ENCODE data around the gene LEAP2. TPM values are rescaled to one million over a fixed set of nuclear protein-coding genes. Genes with fewer than 3 reads are reported as not detected.

LEAP2 gene
- total RNA-seq, 1 donor from 2014 or later, result 4.3 TPM

DNA sequence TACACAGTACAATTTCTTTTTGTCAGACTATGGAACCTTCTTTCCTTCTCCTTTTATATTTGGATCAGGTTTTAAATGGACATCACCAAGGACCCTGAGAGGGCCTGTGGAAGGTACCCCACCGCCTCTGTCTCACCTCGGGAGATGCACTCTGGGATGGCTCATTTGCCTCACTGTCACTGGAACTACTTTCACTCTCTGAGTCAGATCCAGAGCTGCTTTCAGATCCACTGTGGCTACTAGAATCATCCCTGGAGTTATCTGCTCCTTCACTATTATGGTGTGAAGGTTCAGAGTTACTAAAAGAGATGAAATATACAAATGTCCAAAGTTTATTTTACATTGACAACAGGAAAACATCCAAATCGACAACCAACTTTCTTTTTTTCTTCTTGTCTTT, 24.6 kb downstream of the LEAP2 start:
- peaks cover 4% of the 10 kb centered on the region for H3K4me1 Mint-ChIP-seq (ENCODE audit: low read depth)
- no peak for DNase-seq (ENCODE audit: low spot score)
- H3K27me3 Mint-ChIP-seq (ENCODE audit: low read depth), result no peaks in the 10 kb centered on the region
- H3K9me3 Mint-ChIP-seq, result no peaks in the 10 kb centered on the region
- intact Hi-C loops (cut with micrococcal nuclease), result no loop called here
- H3K4me3 Mint-ChIP-seq (ENCODE audit: low read depth), result no peak overlapping the region
- peaks cover 56% of the 10 kb centered on the region for H3K36me3 Mint-ChIP-seq (ENCODE audit: low read depth)
- no peak overlapping the region for H3K27ac Mint-ChIP-seq

DNA sequence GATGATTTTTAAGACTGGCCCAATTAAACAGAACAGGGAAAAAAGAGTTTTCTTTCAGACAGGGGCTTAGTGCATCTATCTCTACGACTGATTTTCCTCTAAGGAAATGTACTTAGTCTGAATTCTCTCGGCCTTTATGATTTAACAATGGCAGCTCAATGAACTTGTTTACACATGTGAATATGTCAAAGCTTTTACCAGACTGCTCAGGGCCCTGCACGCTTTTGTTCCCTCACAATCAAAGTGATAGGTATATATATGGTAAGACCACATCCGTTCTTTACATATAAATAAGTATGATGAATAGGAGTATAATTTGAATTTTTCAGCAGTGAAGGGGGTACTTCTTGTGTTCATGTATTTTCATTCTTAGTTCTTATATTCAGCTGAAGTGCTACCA, 27.6 kb downstream of the LEAP2 start:
- intact Hi-C loops (cut with micrococcal nuclease), result no loop called here
- no peak for DNase-seq (ENCODE audit: low spot score)
- H3K27ac Mint-ChIP-seq, result no peak overlapping the region
- H3K36me3 Mint-ChIP-seq (ENCODE audit: low read depth), result peaks cover 47% of the 10 kb centered on the region
- no peaks in the 10 kb centered on the region for H3K9me3 Mint-ChIP-seq
- no peaks in the 10 kb centered on the region for H3K27me3 Mint-ChIP-seq (ENCODE audit: low read depth)
- H3K4me1 Mint-ChIP-seq (ENCODE audit: low read depth), result peaks cover 6% of the 10 kb centered on the region
- H3K4me3 Mint-ChIP-seq (ENCODE audit: low read depth), result no peak overlapping the region

DNA sequence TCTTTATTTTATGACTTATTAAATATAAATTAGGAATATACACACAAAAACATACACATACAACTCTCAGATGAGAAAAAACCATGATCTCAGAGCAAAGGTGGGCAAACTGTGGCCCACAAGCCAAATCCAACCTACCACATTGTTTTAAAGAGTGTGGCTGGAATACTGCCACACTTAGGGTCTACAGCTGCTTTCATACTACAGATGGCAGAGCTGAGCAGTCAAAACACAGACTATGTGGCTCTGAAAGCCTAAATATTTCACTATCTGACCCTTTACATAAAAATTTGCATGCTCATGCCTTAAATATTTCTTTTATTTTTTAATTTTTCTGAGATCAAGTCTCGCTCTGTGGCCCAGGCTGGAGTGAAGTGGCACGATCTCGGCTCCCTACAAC, 28.3 kb downstream of the LEAP2 start:
- Mint-ChIP-seq H3K27ac (no peak overlapping the region), H3K36me3 (ENCODE audit: low read depth) (peaks cover 44% of the 10 kb centered on the region)

DNA sequence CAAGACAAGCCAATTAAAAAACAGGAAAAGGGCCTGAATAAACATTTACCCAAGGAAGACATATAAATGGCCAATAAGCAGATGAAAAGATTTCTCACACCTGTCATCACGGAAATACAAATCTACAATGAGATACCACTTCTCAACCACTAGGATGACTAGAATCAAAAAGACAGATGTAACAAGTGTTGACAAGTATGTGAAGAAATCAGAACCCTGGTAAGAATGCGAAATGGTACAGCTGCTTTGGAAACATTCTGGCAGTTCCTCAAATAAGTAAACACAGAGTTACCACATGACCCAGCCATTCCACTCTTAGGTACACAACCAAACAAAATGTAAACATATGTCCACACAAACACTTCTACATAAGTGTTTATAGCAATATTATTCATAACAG, 32.5 kb downstream of the LEAP2 start:
- Mint-ChIP-seq H3K9me3 (no peaks in the 10 kb centered on the region), H3K27me3 (ENCODE audit: low read depth) (no peaks in the 10 kb centered on the region), H3K4me1 (ENCODE audit: low read depth) (peaks cover 2% of the 10 kb centered on the region), H3K4me3 (ENCODE audit: low read depth) (no peak overlapping the region), H3K27ac (no peak overlapping the region), H3K36me3 (ENCODE audit: low read depth) (peaks cover 42% of the 10 kb centered on the region)
- DNase-seq (ENCODE audit: low spot score), result no peak
- intact Hi-C loops (cut with micrococcal nuclease), result no loop called here

More for the DNA sequence above, 28.3 kb downstream of the LEAP2 start:
- Mint-ChIP-seq H3K4me1 (ENCODE audit: low read depth) (peaks cover 4% of the 10 kb centered on the region), H3K27me3 (ENCODE audit: low read depth) (no peaks in the 10 kb centered on the region), H3K4me3 (ENCODE audit: low read depth) (no peak overlapping the region), H3K9me3 (no peaks in the 10 kb centered on the region)
- no peak for DNase-seq (ENCODE audit: low spot score)
- intact Hi-C loops (cut with micrococcal nuclease), result no loop called here

DNA sequence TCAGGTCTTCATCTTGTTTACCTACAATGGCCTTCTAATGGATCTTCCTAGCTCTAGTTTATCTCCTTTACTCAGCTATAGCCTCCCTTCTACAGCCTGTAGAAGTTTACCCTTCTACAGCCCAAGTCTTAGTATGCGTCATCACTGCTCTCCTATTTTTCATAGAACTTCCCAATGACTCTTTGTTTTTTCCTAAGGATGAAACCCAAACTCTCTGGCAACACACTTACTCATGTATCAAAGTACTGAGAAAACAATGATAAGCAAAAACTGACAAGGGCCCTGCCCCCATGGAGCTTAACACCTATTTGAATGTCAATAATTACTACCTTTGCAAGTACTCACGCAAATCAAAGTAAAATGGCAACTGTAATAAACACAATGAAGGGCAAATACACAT, 33.7 kb downstream of the LEAP2 start:
- no peaks in the 10 kb centered on the region for H3K27me3 Mint-ChIP-seq (ENCODE audit: low read depth)
- intact Hi-C loops (cut with micrococcal nuclease), result no loop called here
- no peak overlapping the region for H3K27ac Mint-ChIP-seq
- DNase-seq (ENCODE audit: low spot score), result no peak
- peaks cover 2% of the 10 kb centered on the region for H3K4me1 Mint-ChIP-seq (ENCODE audit: low read depth)
- H3K4me3 Mint-ChIP-seq (ENCODE audit: low read depth), result no peak overlapping the region
- H3K9me3 Mint-ChIP-seq, result no peaks in the 10 kb centered on the region
- H3K36me3 Mint-ChIP-seq (ENCODE audit: low read depth), result peaks cover 47% of the 10 kb centered on the region

DNA sequence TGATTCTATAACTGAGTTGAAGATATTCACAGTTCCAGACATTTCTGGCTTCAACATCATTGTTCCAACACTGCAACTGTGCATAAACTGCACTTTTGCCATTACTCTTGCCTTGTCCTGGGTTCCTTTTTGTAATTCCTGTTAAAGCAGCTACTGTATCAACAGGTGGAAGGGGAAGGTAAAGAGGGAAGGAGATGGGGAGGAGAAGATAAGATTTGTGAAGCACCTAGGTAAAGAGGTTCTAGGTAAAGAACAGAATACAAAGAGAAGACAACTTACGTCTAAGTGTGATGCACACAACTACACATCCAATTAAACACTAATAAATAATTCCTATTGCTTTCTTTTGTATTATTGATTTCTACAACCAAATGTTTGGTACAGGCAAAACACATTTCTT, 36.2 kb downstream of the LEAP2 start:
- DNase-seq (ENCODE audit: low spot score), result no peak
- no peaks in the 10 kb centered on the region for H3K27me3 Mint-ChIP-seq (ENCODE audit: low read depth)
- no peaks in the 10 kb centered on the region for H3K9me3 Mint-ChIP-seq
- H3K4me3 Mint-ChIP-seq (ENCODE audit: low read depth), result no peak overlapping the region
- H3K36me3 Mint-ChIP-seq (ENCODE audit: low read depth), result peaks cover 40% of the 10 kb centered on the region
- intact Hi-C loops (cut with micrococcal nuclease), result no loop called here
- no peak overlapping the region for H3K27ac Mint-ChIP-seq
- H3K4me1 Mint-ChIP-seq (ENCODE audit: low read depth), result peaks cover 2% of the 10 kb centered on the region

DNA sequence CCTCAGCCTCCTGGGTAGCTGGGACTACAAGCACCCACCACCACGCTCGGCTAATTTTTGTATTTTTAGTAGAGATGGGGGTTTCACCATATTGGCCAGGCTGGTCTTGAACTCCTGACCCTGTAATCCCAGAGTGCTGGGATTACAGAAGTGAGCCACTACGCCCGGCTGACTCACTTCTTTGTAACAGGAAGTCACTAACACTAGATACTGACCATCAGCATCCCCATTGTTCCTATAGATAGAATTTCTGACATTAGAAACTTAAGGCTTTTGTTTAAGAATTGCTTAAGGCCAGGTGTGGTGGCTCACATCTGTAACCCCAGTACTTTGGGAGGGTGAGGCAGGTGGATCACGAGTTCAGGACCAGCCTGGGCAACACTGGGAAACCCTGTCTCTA, 42.2 kb downstream of the LEAP2 start:
- H3K36me3 Mint-ChIP-seq (ENCODE audit: low read depth), result peaks cover 30% of the 10 kb centered on the region
- no peak overlapping the region for H3K27ac Mint-ChIP-seq
- no peaks in the 10 kb centered on the region for H3K9me3 Mint-ChIP-seq
- intact Hi-C loops (cut with micrococcal nuclease), result no loop called here
- no peaks in the 10 kb centered on the region for H3K27me3 Mint-ChIP-seq (ENCODE audit: low read depth)
- no peak for DNase-seq (ENCODE audit: low spot score)
- H3K4me1 Mint-ChIP-seq (ENCODE audit: low read depth), result no peaks in the 10 kb centered on the region
- no peak overlapping the region for H3K4me3 Mint-ChIP-seq (ENCODE audit: low read depth)

DNA sequence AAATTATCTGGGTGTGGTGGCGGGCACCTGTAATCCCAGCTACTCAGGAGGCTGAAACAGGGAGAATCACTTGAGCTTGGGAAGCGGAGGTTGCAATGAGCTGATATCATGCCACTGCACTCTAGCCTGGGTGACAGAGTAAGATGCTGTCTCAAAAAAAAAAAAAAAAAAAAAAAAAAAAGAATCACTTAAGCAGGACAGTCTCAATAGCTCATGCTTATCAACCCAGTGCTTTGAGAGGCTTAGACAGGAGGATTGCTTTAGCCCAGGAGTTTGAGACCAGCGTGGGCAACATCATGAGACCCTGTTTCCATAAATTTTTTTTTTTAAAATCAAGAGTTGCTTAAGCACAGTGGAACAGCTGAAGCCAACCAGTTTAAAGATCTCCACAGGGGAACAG, 42.6 kb downstream of the LEAP2 start:
- no peak overlapping the region for H3K4me3 Mint-ChIP-seq (ENCODE audit: low read depth)
- intact Hi-C loops (cut with micrococcal nuclease), result no loop called here
- no peak for DNase-seq (ENCODE audit: low spot score)
- no peaks in the 10 kb centered on the region for H3K27me3 Mint-ChIP-seq (ENCODE audit: low read depth)
- no peaks in the 10 kb centered on the region for H3K9me3 Mint-ChIP-seq
- H3K27ac Mint-ChIP-seq, result no peak overlapping the region
- H3K36me3 Mint-ChIP-seq (ENCODE audit: low read depth), result peaks cover 27% of the 10 kb centered on the region
- no peaks in the 10 kb centered on the region for H3K4me1 Mint-ChIP-seq (ENCODE audit: low read depth)

Other genes starting within 250 kb of the LEAP2 start
- 777 and 830 TPM in 2 replicates for gene IL13, start 215.5 kb upstream of the LEAP2 start, total RNA-seq
- gene IL4, start 199.7 kb upstream of the LEAP2 start, total RNA-seq, result 21.6 and 25.8 TPM in 2 replicates
- gene KIF3A, start 136.1 kb upstream of the LEAP2 start, total RNA-seq, result 40.7 and 41.4 TPM in 2 replicates
- gene CCNI2, start 126.2 kb upstream of the LEAP2 start, total RNA-seq, result 7.6 and 7.7 TPM in 2 replicates
- 34.9 and 35.9 TPM in 2 replicates for gene SEPTIN8, start 96.4 kb upstream of the LEAP2 start, total RNA-seq
- 0.28 and 0.32 TPM in 2 replicates for gene SOWAHA, start 60.4 kb upstream of the LEAP2 start, total RNA-seq
- 7.7 and 9.3 TPM in 2 replicates for gene SHROOM1, start 43.0 kb upstream of the LEAP2 start, total RNA-seq
- gene GDF9, start 7.2 kb upstream of the LEAP2 start, total RNA-seq, result 0.11 TPM in 1 of 2 replicates, not detected in the other
- gene UQCRQ, start 7.0 kb upstream of the LEAP2 start, total RNA-seq, result 400 and 412 TPM in 2 replicates
- gene AFF4, start 90.0 kb downstream of the LEAP2 start, total RNA-seq, result 33.1 and 35.1 TPM in 2 replicates
- 35.7 and 39.3 TPM in 2 replicates for gene ZCCHC10, start 152.9 kb downstream of the LEAP2 start, total RNA-seq
- gene HSPA4, start 178.3 kb downstream of the LEAP2 start, total RNA-seq, result 223 and 229 TPM in 2 replicates

All from activated T-helper 2 cell treated with anti-CD3 and anti-CD28 coated beads, Interferon-gamma antibody, Interleukin-2, Interleukin-4, amounts not matched to agents 10 μg/mL and 5 μg/mL and 100 μg/mL, durations not matched to agents 14 hours and 24 hours and 36 hours (primary cell).